GM19035 (cell line): ENCODE results near the gene KRT9.
"Not testable (repeated sequence)": the region's sequence is repeated elsewhere in the genome, so short reads cannot be mapped to it uniquely, and the experiment has no call there.

Experiments used
- ATAC-seq: cut with Tn5 transposase; IDR thresholded peaks from one replicate; pipeline ENCODE4 v1.9.1; 2021; ENCODE audit not compliant: unreplicated experiment

The KRT9 gene

GRCh38 chr17:41571561-41572434 is at the start of gene KRT9:
Gene KRT9 (minus strand): TSS chr17:41572059. CDS start chr17:41571992, 67 bp downstream.
- ATAC-seq: no peak

GRCh38 chr17:41621435-41621817 is 49.6 kb upstream of the KRT9 start:
- ATAC-seq: not testable (repeated sequence)

DNA sequence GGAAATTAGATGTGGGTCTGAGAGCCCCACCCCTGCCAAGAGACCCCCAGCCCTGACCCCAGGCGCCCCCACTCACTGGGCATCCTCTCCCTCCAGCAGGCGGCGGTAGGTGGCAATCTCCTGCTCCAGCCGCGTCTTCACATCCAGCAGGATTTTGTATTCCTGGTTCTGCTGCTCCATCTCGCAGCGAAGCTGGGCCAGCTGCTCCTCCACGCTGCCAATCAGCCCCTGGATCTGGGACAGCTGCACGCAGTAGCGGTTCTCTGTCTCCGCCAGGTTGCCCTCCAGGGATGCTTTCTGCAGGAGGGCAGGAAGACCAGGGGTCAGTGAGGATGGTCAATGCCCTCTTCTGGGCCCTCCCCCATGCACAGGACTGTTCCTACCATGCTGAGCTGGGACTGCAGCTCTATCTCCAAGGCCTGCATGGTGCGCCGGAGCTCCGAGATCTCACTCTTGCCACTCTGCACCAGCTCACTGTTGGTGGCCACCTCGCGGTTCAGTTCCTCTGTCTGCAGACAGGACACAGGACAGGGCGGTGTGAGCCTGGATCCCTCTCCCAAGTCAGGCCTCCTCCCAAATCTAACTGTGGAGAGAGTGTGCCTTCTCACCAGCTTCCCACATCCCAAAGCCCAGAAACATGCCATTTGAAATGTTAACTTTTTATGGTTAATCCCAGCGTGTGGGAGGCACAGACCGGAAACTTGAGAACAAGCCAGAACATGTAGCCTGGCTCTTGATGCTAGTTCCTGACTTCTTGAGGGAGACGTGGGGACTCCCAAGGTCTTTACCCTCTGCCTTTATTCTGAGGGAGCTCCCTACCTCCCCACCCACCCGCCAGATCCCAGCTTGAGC is 49.0 kb upstream of the KRT9 start:
- ATAC-seq: no peak

DNA sequence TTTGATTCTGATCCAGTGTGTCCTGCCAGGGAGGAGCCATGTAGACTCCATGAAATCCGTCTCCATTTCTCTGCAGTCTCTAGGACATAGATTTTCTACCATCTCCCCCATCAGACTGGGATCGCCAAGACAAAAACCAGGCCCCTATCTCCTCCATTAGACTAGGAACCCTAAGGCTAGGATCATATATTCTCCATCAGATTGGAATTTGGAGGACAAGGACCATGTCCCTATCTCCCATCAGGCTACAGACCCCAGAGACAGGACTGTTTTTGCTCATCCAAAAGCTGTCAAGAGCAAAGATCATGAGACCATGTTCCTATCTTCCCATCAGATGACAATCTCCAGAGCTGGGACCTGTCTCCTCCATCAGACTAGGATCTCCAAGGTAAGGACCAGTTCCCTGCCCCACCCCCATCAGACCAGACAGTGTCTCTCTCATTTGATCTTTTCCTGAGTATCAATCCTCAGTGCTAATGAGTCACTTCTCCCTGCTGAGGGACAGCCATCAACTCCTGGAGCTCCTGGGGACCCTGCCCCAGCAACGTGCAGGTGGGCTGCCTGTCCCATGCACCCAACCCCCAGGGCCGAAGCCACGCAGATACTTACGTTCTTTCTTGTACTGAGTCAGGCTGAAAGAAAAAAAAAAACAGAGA is 48.2 kb upstream of the KRT9 start:
- not testable (repeated sequence) for ATAC-seq

DNA sequence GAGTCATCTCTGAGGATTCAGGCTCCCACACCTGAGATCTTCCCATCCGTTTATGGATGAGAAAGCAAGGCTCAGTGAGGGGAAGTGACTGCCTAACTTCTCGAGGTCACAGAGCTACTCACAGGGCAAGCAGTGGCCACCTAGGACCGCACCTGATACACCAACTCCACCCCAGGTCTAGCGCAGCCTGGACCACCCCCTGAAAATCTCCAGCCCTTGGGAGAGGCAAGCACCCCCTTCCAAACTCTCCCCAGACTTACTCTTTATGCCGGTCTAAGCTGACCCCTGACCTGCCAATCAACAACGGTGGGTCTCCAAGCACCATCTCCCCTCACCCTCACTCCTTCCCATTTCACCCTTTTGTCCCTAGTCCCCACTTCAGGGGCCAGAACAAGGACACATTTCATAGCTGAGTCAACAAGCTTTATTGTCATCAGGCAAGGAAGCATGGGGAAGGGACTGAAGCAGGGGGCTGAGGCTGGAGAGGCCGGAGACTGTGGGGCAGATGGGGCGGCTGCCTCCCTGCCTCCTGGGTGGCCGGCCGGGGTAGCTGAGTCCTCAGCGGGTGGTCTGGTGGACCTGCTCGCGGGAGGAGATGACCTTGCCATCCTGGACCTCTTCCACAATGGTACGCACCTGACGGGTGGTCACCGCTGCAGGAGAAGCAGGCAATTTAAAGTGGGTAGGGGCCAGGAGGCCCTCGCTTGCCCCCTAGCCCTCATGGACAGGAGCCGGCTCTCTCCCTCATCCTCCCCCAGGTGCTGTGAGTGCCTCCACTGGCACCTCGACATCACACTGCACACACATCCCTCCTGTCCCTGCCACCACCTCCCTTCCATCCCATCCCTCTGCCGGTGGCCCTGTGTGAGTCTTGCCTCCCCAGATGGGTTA is 47.4 kb upstream of the KRT9 start:
- no peak for ATAC-seq

DNA sequence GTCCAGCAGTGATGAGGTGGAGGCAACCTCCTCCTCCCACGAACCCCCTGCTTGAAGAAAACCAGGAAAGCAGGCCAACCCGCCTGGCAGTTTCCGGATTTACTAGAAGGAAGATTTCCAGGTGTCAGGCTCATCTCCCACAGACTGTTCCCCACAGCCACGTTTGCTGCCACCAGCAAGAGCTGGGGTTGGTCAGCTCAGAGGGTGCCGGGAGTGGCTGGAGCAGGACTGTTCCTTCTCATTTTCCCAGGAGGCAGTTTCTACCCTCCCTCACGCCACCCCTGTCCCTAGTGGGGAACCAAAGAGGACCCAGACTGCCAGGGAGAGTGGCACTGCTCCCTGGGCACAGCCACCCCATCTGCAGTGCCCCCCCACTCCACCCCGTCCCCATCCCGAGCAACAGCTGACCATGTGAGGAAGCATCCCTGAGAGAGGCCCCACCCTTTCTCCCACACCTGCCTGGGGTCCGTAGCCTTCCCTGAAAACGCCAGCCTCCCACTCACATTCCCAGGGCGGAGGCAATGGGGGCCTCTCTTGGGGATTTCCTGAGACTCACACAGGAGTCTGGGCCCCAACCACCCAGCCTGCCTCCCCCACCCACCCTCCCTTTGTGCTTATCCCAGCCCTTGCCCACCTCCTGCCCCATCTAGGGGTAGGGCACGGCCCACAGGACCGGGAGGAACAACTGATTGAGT is 46.6 kb upstream of the KRT9 start:
- no peak for ATAC-seq

DNA sequence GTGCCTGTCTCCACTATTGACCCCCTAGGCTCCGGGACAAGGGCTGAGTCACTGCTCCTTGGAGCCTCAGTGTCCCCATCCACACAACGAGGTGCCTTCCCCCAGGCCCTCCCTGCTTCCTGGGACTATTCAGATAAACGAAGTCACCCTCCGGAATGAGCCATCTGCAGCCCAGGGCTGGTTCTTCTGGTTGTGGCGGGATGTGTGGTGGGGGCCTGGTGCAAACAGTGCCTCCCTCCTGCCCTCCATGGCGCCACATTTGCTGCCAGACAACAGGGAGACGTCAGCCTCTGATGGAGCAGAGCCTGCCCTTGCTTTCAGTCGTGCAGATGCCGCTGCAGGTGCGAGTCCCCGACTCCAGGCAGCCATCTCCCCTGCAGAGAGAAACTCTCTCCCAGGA is 45.8 kb upstream of the KRT9 start:
- ATAC-seq: no peak

GRCh38 chr17:41617136-41617535 is 45.3 kb upstream of the KRT9 start:
- ATAC-seq: no peak

GRCh38 chr17:41616486-41616885 is 44.6 kb upstream of the KRT9 start:
- ATAC-seq: not testable (repeated sequence)

DNA sequence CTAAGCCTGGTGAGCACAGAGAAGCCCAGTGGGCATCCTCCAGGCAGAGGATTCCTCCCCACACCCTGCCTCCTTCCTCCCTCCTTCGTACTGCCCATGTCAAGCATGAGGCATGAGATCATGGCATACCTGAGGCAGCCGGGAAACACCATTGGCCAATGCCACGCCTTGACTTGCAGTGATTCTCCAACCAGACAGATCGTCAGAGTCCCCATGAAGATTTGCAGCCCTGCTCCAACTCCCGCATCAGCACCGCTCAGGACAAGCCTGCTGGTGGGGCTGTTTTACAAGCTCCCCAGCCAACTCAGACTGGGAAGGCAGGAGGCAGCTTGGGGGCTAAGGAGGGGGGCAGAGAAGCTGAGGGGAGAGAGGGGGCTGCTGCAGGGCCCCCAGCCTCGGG is 43.6 kb upstream of the KRT9 start:
- no peak for ATAC-seq

- ATAC-seq: not testable (repeated sequence)
These were observed 42.9 kb upstream of the KRT9 start for GRCh38 chr17:41614767-41615166.

GRCh38 chr17:41614098-41614497 is 42.2 kb upstream of the KRT9 start:
- no peak for ATAC-seq

DNA sequence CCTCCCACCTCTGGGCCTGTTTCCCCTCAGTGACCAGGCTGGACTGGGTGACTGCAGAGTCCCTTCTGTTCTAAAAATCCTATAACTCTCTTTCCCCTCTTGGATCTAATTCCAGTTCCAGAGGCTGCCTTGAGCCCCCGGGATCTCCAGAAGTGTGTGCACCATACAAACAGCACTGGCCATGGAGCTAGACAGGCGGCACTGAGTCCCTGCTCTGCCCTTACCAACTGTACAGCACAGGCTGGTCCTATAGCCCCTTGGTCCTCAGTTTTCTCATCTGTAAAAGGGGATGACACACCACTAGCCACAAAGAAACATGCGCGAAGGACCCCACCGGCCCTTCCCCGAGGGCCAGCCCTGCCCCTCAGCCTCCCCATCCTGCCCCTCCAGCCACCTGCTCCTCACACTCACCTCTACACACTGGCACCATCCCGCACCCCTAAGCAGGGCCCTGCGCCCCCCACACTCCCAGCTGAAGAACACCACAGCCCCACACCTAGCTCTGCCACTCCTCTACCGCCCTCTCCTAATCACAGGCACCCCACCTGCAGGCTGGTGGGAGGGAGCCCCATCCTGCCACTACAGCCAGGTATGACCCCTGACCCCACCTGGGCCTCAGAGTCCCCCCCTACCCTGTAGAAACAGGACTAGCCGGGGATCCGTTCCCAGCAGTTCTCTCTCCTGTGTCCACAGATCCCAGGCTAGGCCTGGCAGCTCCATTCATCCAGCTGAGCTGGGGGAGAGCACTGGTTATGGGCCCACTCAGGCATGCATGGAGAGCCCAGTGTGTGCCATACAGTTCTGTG is 41.6 kb upstream of the KRT9 start:
- ATAC-seq: no peak

- not testable (repeated sequence) for ATAC-seq
These were observed 40.7 kb upstream of the KRT9 start, which contains the start of gene KRT16 for GRCh38 chr17:41612376-41613160. Gene KRT16 (minus strand): TSS chr17:41612767. CDS start chr17:41612688, 79 bp downstream.

GRCh38 chr17:41610965-41611640 is 39.2 kb upstream of the KRT9 start:
- no peak for ATAC-seq

DNA sequence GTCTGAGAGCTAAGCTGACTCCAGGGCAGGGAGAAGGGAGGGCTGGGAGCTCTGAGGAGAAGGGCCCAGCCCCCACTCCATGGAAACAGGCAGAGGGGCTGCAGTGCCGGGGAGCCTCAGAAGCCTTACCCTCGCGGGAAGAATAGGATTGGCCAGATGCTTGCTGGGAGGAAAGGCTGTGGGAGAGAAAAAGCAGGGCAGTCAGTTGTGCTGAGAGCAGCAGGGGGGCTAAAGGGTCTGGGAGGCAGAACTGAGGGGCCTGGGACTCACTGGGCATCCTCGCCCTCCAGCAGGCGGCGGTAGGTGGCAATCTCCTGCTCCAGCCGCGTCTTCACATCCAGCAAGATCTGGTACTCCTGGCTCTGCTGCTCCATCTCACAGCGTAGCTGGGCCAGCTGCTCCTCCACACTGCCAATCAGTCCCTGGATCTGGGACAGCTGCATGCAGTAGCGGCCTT is 38.2 kb upstream of the KRT9 start:
- ATAC-seq: not testable (repeated sequence)

DNA sequence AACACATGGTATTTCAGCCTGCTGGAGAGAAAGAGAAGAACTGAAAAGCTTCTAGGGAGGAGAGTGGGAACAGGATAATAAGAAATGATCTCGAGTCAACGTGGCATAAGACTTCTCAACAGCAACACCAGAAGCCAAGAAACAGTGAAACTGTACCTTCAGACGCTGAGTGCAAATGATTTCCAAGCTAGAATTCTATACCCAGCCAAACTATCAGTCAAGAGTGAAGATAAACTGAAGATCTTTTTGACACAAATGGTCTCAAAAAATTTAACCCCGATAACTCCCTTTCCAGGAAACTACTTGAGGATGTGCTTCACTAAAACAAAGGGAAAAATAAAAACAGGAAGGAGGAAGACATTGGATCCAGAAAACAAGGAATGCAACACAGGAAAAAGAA is 35.1 kb upstream of the KRT9 start:
- ATAC-seq: not testable (repeated sequence)
